B cell (primary cell): ENCODE results near the gene LATS2. TPM values are rescaled to one million over a fixed set of nuclear protein-coding genes. Genes with fewer than 3 reads are reported as not detected.

ENCODE experiments used
- ATAC-seq: fragments of 200-7000 bp; cut with Tn5 transposase; one replicate; pipeline ENCODE4 v1.10.0; 2021; ENCODE audit warnings: low read depth, mild to moderate bottlenecking, moderate number of reproducible peaks, moderate library complexity
- CTCF ChIA-PET: fragments of 350-600 bp; sonication (Branson Sonifier 250); formaldehyde crosslinking; loops from one replicate; lab custom pipeline; 2021; ENCODE audit warnings: antibody characterized with exemption, inconsistent platforms; lab: Charles Lee
- POLR2A ChIA-PET: fragments of 350-600 bp; sonication (Branson Sonifier 250); formaldehyde crosslinking; loops from one replicate; lab custom pipeline; 2021; ENCODE audit warnings: antibody characterized with exemption; lab: Charles Lee
- DNase-seq: peaks from one replicate; pipeline ENCODE4 v3.0.0; 2013
- H2AFZ ChIP-seq: 2 replicates; pipeline ENCODE4 v1.6.1; 2012; ENCODE audit warnings: mild to moderate bottlenecking, low read depth, low read length; ENCODE audit not compliant: insufficient read depth, poor library complexity, severe bottlenecking
- H3K27ac ChIP-seq, 2 donors: 1 replicate in 1 of 2; 2 replicates in 1 of 2; pipeline ENCODE4 v1.5.1; 2012 to 2013; ENCODE audit warnings: low read length in 2 of 2, mild to moderate bottlenecking in 2 of 2, moderate library complexity in 1 of 2
- H3K27me3 ChIP-seq, 4 experiments: fragments of 200-600 bp in 1 of 4; sonication (generic) in 1 of 4; replicated peaks in 1 of 4; 1 replicate in 2 of 4; 2 replicates in 2 of 4; pipeline versions ENCODE4 v1.6.1 to v1.7.0; 2013 to 2016; ENCODE audit warnings: low read length in 3 of 4, mild to moderate bottlenecking in 2 of 4, mixed read lengths in 1 of 4, moderate library complexity in 1 of 4; ENCODE audit not compliant: insufficient read depth in 4 of 4, control insufficient read depth in 3 of 4; ENCODE audit errors: control extremely low read depth in 1 of 4
- H3K36me3 ChIP-seq, 2 experiments: replicated peaks in 1 of 2; 1 replicate in 1 of 2; 2 replicates in 1 of 2; pipeline versions ENCODE4 v1.6.1 to v1.7.1; 2013; ENCODE audit warnings: low read length in 1 of 2; ENCODE audit not compliant: insufficient read depth in 2 of 2, control insufficient read depth in 1 of 2; ENCODE audit errors: control extremely low read depth in 1 of 2, extremely low read depth in 1 of 2
- H3K4me1 ChIP-seq, 2 donors: fragments of 200-600 bp in 1 of 2; sonication (generic) in 1 of 2; 1 replicate in 1 of 2; 2 replicates in 1 of 2; pipeline versions ENCODE4 v1.5.1 to v1.6.1; 2013 to 2017; ENCODE audit warnings: low read length in 2 of 2; ENCODE audit not compliant: control insufficient read depth in 2 of 2, insufficient read depth in 2 of 2
- H3K4me2 ChIP-seq: replicated peaks from 2 replicates; pipeline ENCODE3; 2012; ENCODE audit warnings: mild to moderate bottlenecking, low read depth, low read length; ENCODE audit not compliant: poor library complexity, severe bottlenecking
- H3K4me3 ChIP-seq, 5 experiments: fragments of 200-600 bp in 1 of 5; sonication (generic) in 1 of 5; 1 replicate in 3 of 5; 2 replicates in 2 of 5; pipeline versions ENCODE4 v1.5.1 to v1.7.0; 2011 to 2016; ENCODE audit warnings: low read length in 4 of 5, mild to moderate bottlenecking in 4 of 5, low read depth in 2 of 5, control low read depth in 1 of 5, moderate library complexity in 1 of 5; ENCODE audit not compliant: insufficient read depth in 1 of 5; ENCODE audit errors: control extremely low read depth in 1 of 5, extremely low read depth in 1 of 5
- H3K79me2 ChIP-seq: fragments of 200-600 bp; sonication (generic); one replicate; pipeline ENCODE4 v1.6.0; 2016; ENCODE audit warnings: low read length; ENCODE audit not compliant: control insufficient read depth, insufficient read depth
- H3K9ac ChIP-seq: fragments of 200-600 bp; sonication (generic); 2 replicates; pipeline ENCODE4 v1.6.1; 2017; ENCODE audit warnings: mild to moderate bottlenecking, low read length, moderate library complexity
- H3K9me3 ChIP-seq, 3 donors: one replicate each; pipeline versions ENCODE4 v1.6.1 to v1.7.1; 2013; ENCODE audit warnings: low read length in 2 of 3; ENCODE audit not compliant: control insufficient read depth in 2 of 3, insufficient read depth in 1 of 3; ENCODE audit errors: control extremely low read depth in 1 of 3
- H4K20me1 ChIP-seq: 2 replicates; pipeline ENCODE4 v1.6.0; 2012; ENCODE audit warnings: mild to moderate bottlenecking, low read length; ENCODE audit not compliant: insufficient read depth, control insufficient read depth, poor library complexity, severe bottlenecking
- H3K27ac Mint-ChIP-seq: one replicate; pipeline ENCODE4 v1.8.0; 2021; ENCODE audit warnings: mixed read lengths
- H3K27me3 Mint-ChIP-seq: one replicate; pipeline ENCODE4 v1.8.0; 2021; ENCODE audit warnings: mixed read lengths
- H3K4me1 Mint-ChIP-seq: one replicate; pipeline ENCODE4 v1.8.0; 2021; ENCODE audit warnings: mixed read lengths
- H3K4me3 Mint-ChIP-seq: one replicate; pipeline ENCODE4 v1.8.0; 2021; ENCODE audit warnings: mixed read lengths
- H3K9me3 Mint-ChIP-seq: one replicate; pipeline ENCODE4 v1.8.0; 2022; ENCODE audit warnings: mixed read lengths; ENCODE audit not compliant: insufficient read depth
- EZH2 ChIP-seq: IDR thresholded peaks from 2 replicates; pipeline ENCODE4 v1.6.1; 2012; ENCODE audit warnings: borderline replicate concordance, low read depth, mild to moderate bottlenecking, moderate library complexity, low read length; ENCODE audit not compliant: insufficient read depth, poor library complexity, severe bottlenecking
- WGBS: methylation state at CpG from one replicate; pipeline ENCODE4 v1.1.5; 2013; ENCODE audit warnings: missing lambda C conversion rate; ENCODE audit not compliant: insufficient coverage; 5-methylcytosine and 5-hydroxymethylcytosine counted together
- intact Hi-C: fragments of 100-400 bp; cut with micrococcal nuclease; formaldehyde crosslinking; loops from one replicate; pipeline ENCODE4 v1.10.0; 2022
- polyA plus RNA-seq: library from polyadenylated mRNA; depleted of rRNA; stranded (reverse); fragments of >200 nt; gene quantifications from 2 replicates; pipeline ENCODE4 v1.2.3, GENCODE V29; 2012
- total RNA-seq, 2 donors: library from RNA; stranded (reverse); fragments of 120-200 nt in 1 of 2; gene quantifications; 1 replicate in 1 of 2; 2 replicates in 1 of 2; pipeline versions ENCODE4 v1.2.3 to v1.2.4, GENCODE V29; 2013 to 2022
- TF ChIP-seq, protein P1 (sequence below): fragments of 200-600 bp; IDR thresholded peaks from one replicate; pipeline ENCODE4 v1.8.0; 2022; ENCODE audit warnings: antibody characterized with exemption, mild to moderate bottlenecking

The LATS2 gene
- total and polyA plus RNA-seq, 2 donors (not counting 1 experiment from before 2014, with no cell fraction given) = 1.9 to 2.7 TPM

DNA sequence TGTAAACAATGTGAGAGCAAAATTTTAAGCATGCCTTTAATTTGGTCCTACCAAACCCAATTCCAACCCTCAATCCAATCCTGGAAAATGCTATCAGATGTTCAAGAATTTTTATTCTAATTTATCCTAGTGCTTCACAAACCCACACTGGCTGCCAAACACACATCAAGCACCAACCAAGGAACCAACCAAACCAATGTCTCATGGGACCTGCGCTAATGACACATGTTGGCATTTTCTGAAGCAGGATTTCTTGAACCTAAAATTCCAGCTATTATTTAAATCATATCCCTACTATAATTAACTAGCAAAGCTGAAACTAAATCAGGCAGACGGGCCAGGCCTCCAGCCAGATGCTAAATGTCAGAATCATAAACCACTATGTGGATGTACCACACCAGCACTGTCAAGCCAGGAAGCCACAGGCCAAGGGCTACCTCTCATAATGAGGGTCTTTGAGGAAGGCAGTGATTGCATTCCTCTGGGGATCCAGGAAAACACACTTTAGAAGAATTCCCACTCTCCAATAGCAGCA, 5.8 kb downstream of the LATS2 start:
- H3K4me3 Mint-ChIP-seq = no peak overlapping the region
- H3K27ac Mint-ChIP-seq = no peak overlapping the region
- DNase-seq (no peak), ATAC-seq (no peak)
- Histone ChIP-seq H4K20me1 (peaks cover 4% of the 10 kb centered on the region), H3K9me3 (peaks cover 0 to 6% (median 0%) of the 10 kb centered on the region in 3 donors), H2AFZ (no peak overlapping the region), H3K9ac (no peak overlapping the region), H3K79me2 (no peaks in the 10 kb centered on the region), H3K4me2 (no peak overlapping the region), H3K27ac (no peak overlapping the region), H3K4me1 (peaks cover 0 to 4% of the 10 kb centered on the region in 2 donors), H3K4me3 (no peak overlapping the region), H3K36me3 (no peaks in the 10 kb centered on the region), H3K27me3 (peaks cover 0 to 8% (median 3%) of the 10 kb centered on the region in 4 experiments)
- POLR2A ChIA-PET = no interaction called here
- CTCF ChIA-PET = no interaction called here
- WGBS = 79% methylated on average over 2 of the region's 2 CpGs
- H3K4me1 Mint-ChIP-seq = peaks cover 3% of the 10 kb centered on the region
- no peaks in the 10 kb centered on the region for H3K9me3 Mint-ChIP-seq
- peaks cover 5% of the 10 kb centered on the region for H3K27me3 Mint-ChIP-seq
- intact Hi-C loops = no loop called here
- TF ChIP-seq EZH2 = no peak
- TF ChIP-seq, protein P1, sequence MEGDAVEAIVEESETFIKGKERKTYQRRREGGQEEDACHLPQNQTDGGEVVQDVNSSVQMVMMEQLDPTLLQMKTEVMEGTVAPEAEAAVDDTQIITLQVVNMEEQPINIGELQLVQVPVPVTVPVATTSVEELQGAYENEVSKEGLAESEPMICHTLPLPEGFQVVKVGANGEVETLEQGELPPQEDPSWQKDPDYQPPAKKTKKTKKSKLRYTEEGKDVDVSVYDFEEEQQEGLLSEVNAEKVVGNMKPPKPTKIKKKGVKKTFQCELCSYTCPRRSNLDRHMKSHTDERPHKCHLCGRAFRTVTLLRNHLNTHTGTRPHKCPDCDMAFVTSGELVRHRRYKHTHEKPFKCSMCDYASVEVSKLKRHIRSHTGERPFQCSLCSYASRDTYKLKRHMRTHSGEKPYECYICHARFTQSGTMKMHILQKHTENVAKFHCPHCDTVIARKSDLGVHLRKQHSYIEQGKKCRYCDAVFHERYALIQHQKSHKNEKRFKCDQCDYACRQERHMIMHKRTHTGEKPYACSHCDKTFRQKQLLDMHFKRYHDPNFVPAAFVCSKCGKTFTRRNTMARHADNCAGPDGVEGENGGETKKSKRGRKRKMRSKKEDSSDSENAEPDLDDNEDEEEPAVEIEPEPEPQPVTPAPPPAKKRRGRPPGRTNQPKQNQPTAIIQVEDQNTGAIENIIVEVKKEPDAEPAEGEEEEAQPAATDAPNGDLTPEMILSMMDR = no peak

DNA sequence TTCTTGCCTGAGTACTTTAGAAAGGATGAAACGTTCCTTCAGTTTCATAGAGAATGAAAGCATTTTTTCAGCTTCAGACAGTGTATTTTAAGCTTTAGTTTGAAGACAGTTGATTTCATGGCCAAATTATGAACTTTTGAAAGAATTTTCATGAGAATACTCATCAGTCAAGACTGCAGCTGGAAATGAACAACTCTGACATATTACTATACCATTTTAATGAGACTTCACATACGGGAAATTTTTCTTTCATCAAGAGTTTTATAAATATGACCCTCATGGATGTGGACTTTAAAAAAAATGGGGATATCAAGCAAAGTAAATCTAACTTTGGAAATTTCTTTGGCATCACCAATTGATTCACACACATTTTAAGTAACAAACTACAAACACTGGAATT, 6.4 kb downstream of the LATS2 start:
- no peaks in the 10 kb centered on the region for H3K79me2 ChIP-seq
- H3K27ac Mint-ChIP-seq = no peak overlapping the region
- 100% methylated on average over 1 of the region's 2 CpGs for WGBS
- H3K27me3 ChIP-seq = peaks cover 0 to 6% (median 3%) of the 10 kb centered on the region in 4 experiments
- CTCF ChIA-PET = no interaction called here
- H3K9me3 ChIP-seq = peaks cover 0 to 5% (median 0%) of the 10 kb centered on the region in 3 donors
- H4K20me1 ChIP-seq = peaks cover 3% of the 10 kb centered on the region
- TF ChIP-seq EZH2 = no peak
- TF ChIP-seq, protein P1 = no peak
- no peak overlapping the region for H3K27ac ChIP-seq
- no peak overlapping the region for H3K4me2 ChIP-seq
- no peak for ATAC-seq
- intact Hi-C loops = no loop called here
- H3K36me3 ChIP-seq = no peaks in the 10 kb centered on the region
- no peak overlapping the region for H3K9ac ChIP-seq
- H3K4me1 Mint-ChIP-seq = peaks cover under 1% of the 10 kb centered on the region
- H3K4me3 Mint-ChIP-seq = no peak overlapping the region
- H3K9me3 Mint-ChIP-seq = no peaks in the 10 kb centered on the region
- H2AFZ ChIP-seq = no peak overlapping the region
- H3K4me1 ChIP-seq = peaks cover 0 to under 1% of the 10 kb centered on the region in 2 donors
- H3K4me3 ChIP-seq = no peak overlapping the region
- no peak for DNase-seq
- POLR2A ChIA-PET = no interaction called here
- peaks cover 6% of the 10 kb centered on the region for H3K27me3 Mint-ChIP-seq
